Smooth muscle cell (in vitro differentiated cells): Measurements from ENCODE around the gene PTPRU. TPM values are rescaled to one million over a fixed set of nuclear protein-coding genes. Genes with fewer than 3 reads are reported as not detected.

Source experiments
- DNase-seq: peaks from one replicate; lab custom pipeline; 2025; ENCODE audit not compliant: unreplicated experiment; lab: John Stamatoyannopoulos, UW
- H2AFZ ChIP-seq: fragments of 200-600 bp; sonication (generic); 2 replicates; pipeline ENCODE4 v1.6.0; 2016; ENCODE audit warnings: antibody characterized with exemption, low read depth, mild to moderate bottlenecking
- H3F3A ChIP-seq: fragments of 200-600 bp; sonication (generic); 2 replicates; pipeline ENCODE4 v1.6.0; 2017; ENCODE audit warnings: antibody characterized with exemption, low read depth
- H3K27ac ChIP-seq: fragments of 200-600 bp; sonication (generic); 2 replicates; pipeline ENCODE4 v1.5.1; 2016; ENCODE audit warnings: low read depth, mild to moderate bottlenecking
- H3K27me3 ChIP-seq: fragments of 200-600 bp; sonication (generic); 2 replicates; pipeline ENCODE4 v1.6.1; 2016; ENCODE audit warnings: low read depth, mild to moderate bottlenecking
- H3K36me3 ChIP-seq: fragments of 200-600 bp; sonication (generic); 2 replicates; pipeline ENCODE4 v1.5.1; 2016; ENCODE audit warnings: low read depth
- H3K4me1 ChIP-seq: fragments of 200-600 bp; sonication (generic); 2 replicates; pipeline ENCODE4 v1.5.1; 2016; ENCODE audit warnings: low read depth
- H3K4me2 ChIP-seq: fragments of 200-600 bp; sonication (generic); 2 replicates; pipeline ENCODE4 v1.6.0; 2016; ENCODE audit warnings: mild to moderate bottlenecking
- H3K4me3 ChIP-seq: fragments of 200-600 bp; sonication (generic); 2 replicates; pipeline ENCODE4 v1.5.1; 2016; ENCODE audit warnings: mild to moderate bottlenecking
- H3K79me2 ChIP-seq: fragments of 200-600 bp; sonication (generic); 2 replicates; pipeline ENCODE4 v1.6.0; 2016; ENCODE audit warnings: low read depth, mild to moderate bottlenecking
- H3K9ac ChIP-seq: fragments of 200-600 bp; sonication (generic); 2 replicates; pipeline ENCODE4 v1.6.0; 2016; ENCODE audit warnings: low read depth
- H3K9me3 ChIP-seq: fragments of 200-600 bp; sonication (generic); replicated peaks from 2 replicates; pipeline ENCODE4 v1.5.1; 2016; ENCODE audit warnings: low read depth
- H4K20me1 ChIP-seq: fragments of 200-600 bp; sonication (generic); 2 replicates; pipeline ENCODE4 v1.6.0; 2016; ENCODE audit warnings: low read depth
- CTCF ChIP-seq: fragments of 200-600 bp; sonication (generic); IDR thresholded peaks from 2 replicates; pipeline ENCODE4 v1.5.1; 2017; ENCODE audit warnings: borderline replicate concordance, mild to moderate bottlenecking, antibody characterized with exemption; ENCODE audit not compliant: insufficient read depth, poor library complexity, severe bottlenecking
- WGBS: methylation state at CpG from one replicate; pipeline ENCODE4 v1.1.7; 2016; ENCODE audit warnings: low lambda C conversion rate; 5-methylcytosine and 5-hydroxymethylcytosine counted together
- polyA plus RNA-seq: library from polyadenylated mRNA; unstranded; fragments of >200 nt; fragmentation: Nextera tagmentation; extraction: Ambion mirVana; gene quantifications from 2 replicates; pipeline ENCODE4 v1.2.1, GENCODE V29; 2016
- total RNA-seq: library from RNA; depleted of rRNA; stranded (reverse); fragments of >200 nt; gene quantifications from 2 replicates; pipeline ENCODE4 v1.2.3, GENCODE V29; 2014

The PTPRU gene
- total and polyA plus RNA-seq, 2 experiments from 2014 or later = 41.1 to 67.8 TPM

- no peaks in the 10 kb centered on the region for H3K9me3 ChIP-seq
- peaks cover 7% of the 10 kb centered on the region for H3K4me1 ChIP-seq
- H3K36me3 ChIP-seq = no peaks in the 10 kb centered on the region
- no peaks in the 10 kb centered on the region for H3K27me3 ChIP-seq
- peak overlapping the region; percentile 98 for H3K27ac ChIP-seq
- no peak overlapping the region for H3K4me3 ChIP-seq
- TF ChIP-seq CTCF = no peak
- no peak for DNase-seq
- H4K20me1 ChIP-seq = no peaks in the 10 kb centered on the region
- peak overlapping the region; percentile 72 for H3K9ac ChIP-seq
- peaks cover 18% of the 10 kb centered on the region for H3F3A ChIP-seq
- H3K4me2 ChIP-seq = peak overlapping the region; percentile 59
- H2AFZ ChIP-seq = peak overlapping the region; percentile 42
- WGBS = 13% methylated on average over 1 of the region's 1 CpG
- H3K79me2 ChIP-seq = no peaks in the 10 kb centered on the region
These were observed 34.3 kb upstream of the PTPRU start for GRCh38 chr1:29202053-29202452.

- H3K27me3 ChIP-seq = no peaks in the 10 kb centered on the region
- H2AFZ ChIP-seq = peak overlapping the region; percentile 42
- WGBS = 24% methylated on average over 14 of the region's 14 CpGs
- H3F3A ChIP-seq = peaks cover 18% of the 10 kb centered on the region
- no peaks in the 10 kb centered on the region for H3K36me3 ChIP-seq
- peak overlapping the region; percentile 98 for H3K27ac ChIP-seq
- DNase-seq = peak; percentile 85
- H4K20me1 ChIP-seq = no peaks in the 10 kb centered on the region
- H3K4me3 ChIP-seq = no peak overlapping the region
- TF ChIP-seq CTCF = peak; percentile 96
- peak overlapping the region; percentile 59 for H3K4me2 ChIP-seq
- peaks cover 7% of the 10 kb centered on the region for H3K4me1 ChIP-seq
- H3K79me2 ChIP-seq = no peaks in the 10 kb centered on the region
- no peaks in the 10 kb centered on the region for H3K9me3 ChIP-seq
- H3K9ac ChIP-seq = peak overlapping the region; percentile 72
These were observed 33.6 kb upstream of the PTPRU start for GRCh38 chr1:29202584-29203340.

GRCh38 chr1:29208442-29208841 lies 27.9 kb upstream of the PTPRU start:
- no peaks in the 10 kb centered on the region for H4K20me1 ChIP-seq
- no peaks in the 10 kb centered on the region for H3K36me3 ChIP-seq
- no peaks in the 10 kb centered on the region for H3K9me3 ChIP-seq
- H3K79me2 ChIP-seq = no peaks in the 10 kb centered on the region
- no peak overlapping the region for H2AFZ ChIP-seq
- 75% methylated on average over 4 of the region's 4 CpGs for WGBS
- H3K4me2 ChIP-seq = no peak overlapping the region
- no peak for TF ChIP-seq CTCF
- no peaks in the 10 kb centered on the region for H3K27me3 ChIP-seq
- no peak for DNase-seq
- H3K4me3 ChIP-seq = no peak overlapping the region
- H3F3A ChIP-seq = peaks cover 27% of the 10 kb centered on the region
- no peak overlapping the region for H3K9ac ChIP-seq
- H3K4me1 ChIP-seq = peaks cover 7% of the 10 kb centered on the region
- H3K27ac ChIP-seq = no peak overlapping the region

- DNase-seq = no peak
- no peak overlapping the region for H3K4me3 ChIP-seq
- H3K27ac ChIP-seq = peak overlapping the region; percentile 66
- 32% methylated on average over 5 of the region's 5 CpGs for WGBS
- no peaks in the 10 kb centered on the region for H4K20me1 ChIP-seq
- peaks cover 27% of the 10 kb centered on the region for H3F3A ChIP-seq
- H3K79me2 ChIP-seq = no peaks in the 10 kb centered on the region
- no peaks in the 10 kb centered on the region for H3K27me3 ChIP-seq
- no peaks in the 10 kb centered on the region for H3K36me3 ChIP-seq
- H3K4me2 ChIP-seq = peak overlapping the region; percentile 12
- no peak overlapping the region for H2AFZ ChIP-seq
- TF ChIP-seq CTCF = no peak
- H3K9ac ChIP-seq = no peak overlapping the region
- peaks cover 7% of the 10 kb centered on the region for H3K4me1 ChIP-seq
- no peaks in the 10 kb centered on the region for H3K9me3 ChIP-seq
These were observed 27.1 kb upstream of the PTPRU start for GRCh38 chr1:29209173-29209572.
